Liver (tissue), 3 donors: ENCODE measurements around the gene ALKBH2.

Source experiments
- ATF3 ChIP-seq: IDR thresholded peaks from 2 replicates; pipeline ENCODE4 v1.6.1; 2016; ENCODE audit warnings: antibody characterized with exemption
- CTCF ChIP-seq: fragments of 150-350 bp; IDR thresholded peaks from 2 replicates; pipeline ENCODE4 v1.5.1; 2017; ENCODE audit warnings: improper control_type of control experiment, low read depth, low read length; ENCODE audit not compliant: missing input control
- FOXA1 ChIP-seq: IDR thresholded peaks from 2 replicates; pipeline ENCODE4 v1.6.1; 2016; ENCODE audit warnings: antibody characterized with exemption
- GABPA ChIP-seq, 2 donors: IDR thresholded peaks in 1 of 2; conservative IDR thresholded peaks in 1 of 2; 2 replicates each; pipeline ENCODE4 v1.6.1; 2016; ENCODE audit warnings: antibody characterized with exemption in 2 of 2, mild to moderate bottlenecking in 1 of 2, moderate library complexity in 1 of 2
- JUND ChIP-seq, 2 donors: IDR thresholded peaks; 2 replicates each; pipeline ENCODE4 v1.6.1; 2016; ENCODE audit warnings: antibody characterized with exemption in 2 of 2
- MAX ChIP-seq: IDR thresholded peaks from 2 replicates; pipeline ENCODE4 v1.6.1; 2016; ENCODE audit warnings: antibody characterized with exemption
- RAD21 ChIP-seq, 2 donors: IDR thresholded peaks; 2 replicates each; pipeline ENCODE4 v1.6.1; 2016; ENCODE audit warnings: antibody characterized with exemption in 2 of 2, mild to moderate bottlenecking in 2 of 2
- RXRA ChIP-seq, 2 donors: IDR thresholded peaks; 2 replicates each; pipeline ENCODE4 v1.6.1; 2017 to 2018; ENCODE audit warnings: antibody characterized with exemption in 2 of 2, mild to moderate bottlenecking in 1 of 2
- SP1 ChIP-seq: IDR thresholded peaks from 2 replicates; pipeline ENCODE4 v1.6.1; 2018; ENCODE audit warnings: antibody characterized with exemption, mild to moderate bottlenecking
- TAF1 ChIP-seq: conservative IDR thresholded peaks from 2 replicates; pipeline ENCODE4 v1.6.1; 2016; ENCODE audit warnings: antibody characterized with exemption, mild to moderate bottlenecking
- YY1 ChIP-seq: IDR thresholded peaks from 2 replicates; pipeline ENCODE4 v1.6.1; 2016; ENCODE audit warnings: antibody characterized with exemption, mild to moderate bottlenecking
- ZBTB33 ChIP-seq: IDR thresholded peaks from 2 replicates; pipeline ENCODE4 v1.6.1; 2016; ENCODE audit warnings: antibody characterized with exemption
- donor health status: healthy.
- donor health status: healthy.

- no peak for TF ChIP-seq YY1
- TF ChIP-seq CTCF, result no peak
- no peak for TF ChIP-seq GABPA (IDR thresholded peaks at IDR 0.05 in 1 of 2, conservative IDR thresholded peaks at IDR 0.05 in 1 of 2)
- no peak for TF ChIP-seq ZBTB33
- no peak for TF ChIP-seq RAD21 (IDR thresholded peaks at IDR 0.05)
- no peak for TF ChIP-seq JUND (IDR thresholded peaks at IDR 0.05)
- TF ChIP-seq MAX, result no peak
- TF ChIP-seq TAF1, result no peak
- TF ChIP-seq RXRA (IDR thresholded peaks at IDR 0.05), result no peak
- TF ChIP-seq SP1, result no peak
- TF ChIP-seq ATF3, result no peak
- TF ChIP-seq FOXA1, result no peak
Observed at GRCh38 chr12:109114644-109115043, 21.4 kb upstream of the ALKBH2 start.
